ENCODE results near the gene MMP19.

DNA sequence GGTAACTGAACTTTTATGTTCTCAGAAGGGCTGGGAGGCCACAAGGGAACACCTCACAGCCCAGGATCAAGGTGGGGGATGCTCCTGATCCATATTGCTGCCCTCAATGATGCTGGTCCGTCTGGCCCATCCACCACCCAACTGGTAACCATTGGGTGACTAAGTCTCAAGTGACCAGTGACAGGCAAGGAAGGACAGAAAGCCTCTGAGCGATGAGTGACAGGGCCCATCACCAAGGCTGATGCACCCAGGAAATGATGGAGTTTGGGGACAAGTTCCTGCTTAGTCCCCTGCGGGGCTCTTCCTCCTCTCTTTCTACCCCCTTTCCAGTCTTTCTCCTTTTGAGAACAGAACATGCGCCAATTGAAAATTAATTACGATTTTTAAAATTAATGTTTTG lies 2.6 kb upstream of the MMP19 start:
- TF ChIP-seq, protein P1, sequence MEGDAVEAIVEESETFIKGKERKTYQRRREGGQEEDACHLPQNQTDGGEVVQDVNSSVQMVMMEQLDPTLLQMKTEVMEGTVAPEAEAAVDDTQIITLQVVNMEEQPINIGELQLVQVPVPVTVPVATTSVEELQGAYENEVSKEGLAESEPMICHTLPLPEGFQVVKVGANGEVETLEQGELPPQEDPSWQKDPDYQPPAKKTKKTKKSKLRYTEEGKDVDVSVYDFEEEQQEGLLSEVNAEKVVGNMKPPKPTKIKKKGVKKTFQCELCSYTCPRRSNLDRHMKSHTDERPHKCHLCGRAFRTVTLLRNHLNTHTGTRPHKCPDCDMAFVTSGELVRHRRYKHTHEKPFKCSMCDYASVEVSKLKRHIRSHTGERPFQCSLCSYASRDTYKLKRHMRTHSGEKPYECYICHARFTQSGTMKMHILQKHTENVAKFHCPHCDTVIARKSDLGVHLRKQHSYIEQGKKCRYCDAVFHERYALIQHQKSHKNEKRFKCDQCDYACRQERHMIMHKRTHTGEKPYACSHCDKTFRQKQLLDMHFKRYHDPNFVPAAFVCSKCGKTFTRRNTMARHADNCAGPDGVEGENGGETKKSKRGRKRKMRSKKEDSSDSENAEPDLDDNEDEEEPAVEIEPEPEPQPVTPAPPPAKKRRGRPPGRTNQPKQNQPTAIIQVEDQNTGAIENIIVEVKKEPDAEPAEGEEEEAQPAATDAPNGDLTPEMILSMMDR (IDR thresholded peaks at IDR 0.05) = no peak
- TF ChIP-seq EZH2 (IDR thresholded peaks at IDR 0.05; ENCODE audit: borderline replicate concordance, insufficient read depth, low read depth, low read length, poor library complexity, severe bottlenecking) = no peak
